Ovary (tissue), 9 donors: ENCODE data around the gene HBZ. TPM values are rescaled to one million over a fixed set of nuclear protein-coding genes. Genes with fewer than 3 reads are reported as not detected.
"Not testable (repeated sequence)": the region's sequence is repeated elsewhere in the genome, so short reads cannot be mapped to it uniquely, and the experiment has no call there.

Source experiments
- DNase-seq, 5 donors: peaks; one replicate each; pipeline ENCODE4 v3.0.0-alpha.2; 2019 to 2020
- H3K27ac ChIP-seq, 2 donors: fragments of 200-600 bp; one replicate each; pipeline versions ENCODE4 v1.5.1 to v1.8.0; 2019 to 2022
- H3K27me3 ChIP-seq: fragments of 200-600 bp; one replicate; pipeline ENCODE4 v1.8.0; 2022
- H3K36me3 ChIP-seq: fragments of 200-600 bp; sonication (generic); one replicate; pipeline ENCODE4 v1.5.1; 2019
- H3K4me1 ChIP-seq: one replicate; pipeline ENCODE4 v1.8.1; 2013; ENCODE audit warnings: mild to moderate bottlenecking, moderate library complexity; ENCODE audit not compliant: insufficient read depth
- H3K4me3 ChIP-seq: fragments of 200-600 bp; sonication (generic); one replicate; pipeline ENCODE4 v1.5.1; 2017
- H3K9me3 ChIP-seq, 2 donors: fragments of 200-600 bp in 1 of 2; sonication (generic) in 1 of 2; one replicate each; pipeline versions ENCODE4 v1.5.1 to v1.8.1; 2013 to 2019; ENCODE audit warnings: mild to moderate bottlenecking in 1 of 2, moderate library complexity in 1 of 2
- CTCF ChIP-seq, 3 donors: fragments of 450-650 bp in 2 of 3; fragments of 200-600 bp in 1 of 3; IDR thresholded peaks; one replicate each; pipeline versions ENCODE4 v1.5.1 to v1.8.0; 2016 to 2022; ENCODE audit warnings: antibody characterized with exemption in 3 of 3, mild to moderate bottlenecking in 1 of 3
- EP300 ChIP-seq: sonication (generic); formaldehyde crosslinking; IDR thresholded peaks from one replicate; pipeline ENCODE4 v1.6.1; 2017; ENCODE audit warnings: antibody characterized with exemption
- POLR2A ChIP-seq: fragments of 450-650 bp; IDR thresholded peaks from one replicate; pipeline ENCODE4 v1.6.1; 2017; ENCODE audit warnings: antibody characterized with exemption, mild to moderate bottlenecking, moderate library complexity
- WGBS, 3 donors: extraction: QIAGEN DNeasy Blood & Tissue Kit in 1 of 3; methylation state at CpG; one replicate each; pipeline versions ENCODE4 v1.1.5 to v1.1.7; 2013 to 2017; 5-methylcytosine and 5-hydroxymethylcytosine counted together
- intact Hi-C, 4 donors: fragments of 100-400 bp; cut with DNase I; formaldehyde crosslinking; loops; one replicate each; pipeline versions ENCODE4 v1.11.0 to v1.15.1; 2022 to 2023
- polyA plus RNA-seq, 2 donors: library from polyadenylated mRNA; stranded (reverse); fragments of 200-250 nt in 1 of 2; fragments of 350-450 nt in 1 of 2; fragmentation: Illumina TruSeq in 1 of 2; extraction: RNeasy Lipid Tissue Mini Kit (QIAGEN cat#74804) in 1 of 2; gene quantifications; one replicate each; pipeline ENCODE4 v1.2.3, GENCODE V29; 2013 to 2014
- total RNA-seq, 7 donors: library from RNA; depleted of rRNA in 2 of 7; stranded (reverse); fragments of >200 nt in 2 of 7; fragmentation: NEBNext Ultra II Directional in 3 of 7; extraction: Animal tissue kit (Norgen Biotek cat#: 25700) in 3 of 7; gene quantifications; one replicate each; pipeline versions ENCODE4 v1.1.0 to v1.2.4, GENCODE V29; 2016 to 2023
- donor health status: DM: no; HTN: no; CAD: no; lungs with moderate emphysema.
- donor health status: DM: no; HTN: no; CAD: no.
- donor health status: Bipolar disorder and iron deficiency.
- donor health status: DM: yes; HTN: yes; CAD: no.
- donor health status: DM: no; HTN: no; CAD: no.
- donor health status: DM: yes; HTN: yes; CAD: no.

The HBZ gene
- total and polyA plus RNA-seq, 9 donors = 0.28 TPM; not detected in 8

- not testable (repeated sequence) for H3K27me3 ChIP-seq
Observed at GRCh38 chr16:164134-164823, 11.8 kb downstream of the HBZ start.

DNA sequence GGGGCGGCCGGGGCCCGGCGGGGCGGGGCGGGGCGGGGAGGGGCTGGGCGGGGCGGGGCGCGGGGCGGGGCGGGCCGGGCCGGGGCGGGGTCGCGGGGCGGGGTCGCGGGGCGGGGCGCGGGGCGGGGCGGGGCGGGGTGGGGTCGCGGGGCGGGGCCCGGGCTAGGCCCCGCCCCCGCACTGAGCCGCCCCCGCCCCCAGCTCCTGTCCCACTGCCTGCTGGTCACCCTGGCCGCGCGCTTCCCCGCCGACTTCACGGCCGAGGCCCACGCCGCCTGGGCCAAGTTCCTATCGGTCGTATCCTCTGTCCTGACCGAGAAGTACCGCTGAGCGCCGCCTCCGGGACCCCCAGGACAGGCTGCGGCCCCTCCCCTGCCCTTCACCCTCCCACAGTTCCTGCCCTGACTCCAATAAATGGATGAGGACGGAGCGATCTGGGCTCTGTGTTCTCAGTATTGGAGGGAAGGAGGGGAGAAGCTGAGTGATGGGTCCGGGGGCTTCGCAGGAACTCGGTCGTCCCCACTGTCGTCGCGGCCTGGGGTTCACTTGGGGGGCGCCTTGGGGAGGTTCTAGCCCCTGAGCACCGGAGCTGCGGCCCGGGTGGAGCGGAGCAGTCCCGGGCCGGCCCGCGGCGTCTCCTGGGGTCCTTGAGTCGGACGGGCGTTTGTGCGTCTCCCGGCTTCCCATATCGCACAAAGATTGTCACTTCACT is 12.5 kb downstream of the HBZ start:
- Histone ChIP-seq H3K36me3 (no peaks in the 10 kb centered on the region), H3K27me3 (no peaks in the 10 kb centered on the region), H3K27ac (no peak overlapping the region), H3K4me3 (no peak overlapping the region), H3K4me1 (peaks cover 8% of the 10 kb centered on the region), H3K9me3 (no peaks in the 10 kb centered on the region)
- no peak for DNase-seq
- intact Hi-C loops = no loop called here
- TF ChIP-seq CTCF (IDR thresholded peaks at IDR 0.05) = no peak
- TF ChIP-seq EP300 = no peak
- TF ChIP-seq POLR2A = no peak
- WGBS, 3 donors = 1 to 2% (median 2%) methylated on average over 30 to 48 of the region's 77 CpGs

More at GRCh38 chr16:164134-164823, 11.8 kb downstream of the HBZ start:
- intact Hi-C loops, DNase-seq, H3K9me3 ChIP-seq, H3K4me1 ChIP-seq, H3K27ac ChIP-seq, H3K36me3 ChIP-seq, H3K4me3 ChIP-seq: not testable (repeated sequence)
- no CpG with 5 or more reads among the region's 80 CpGs for WGBS, 3 donors

DNA sequence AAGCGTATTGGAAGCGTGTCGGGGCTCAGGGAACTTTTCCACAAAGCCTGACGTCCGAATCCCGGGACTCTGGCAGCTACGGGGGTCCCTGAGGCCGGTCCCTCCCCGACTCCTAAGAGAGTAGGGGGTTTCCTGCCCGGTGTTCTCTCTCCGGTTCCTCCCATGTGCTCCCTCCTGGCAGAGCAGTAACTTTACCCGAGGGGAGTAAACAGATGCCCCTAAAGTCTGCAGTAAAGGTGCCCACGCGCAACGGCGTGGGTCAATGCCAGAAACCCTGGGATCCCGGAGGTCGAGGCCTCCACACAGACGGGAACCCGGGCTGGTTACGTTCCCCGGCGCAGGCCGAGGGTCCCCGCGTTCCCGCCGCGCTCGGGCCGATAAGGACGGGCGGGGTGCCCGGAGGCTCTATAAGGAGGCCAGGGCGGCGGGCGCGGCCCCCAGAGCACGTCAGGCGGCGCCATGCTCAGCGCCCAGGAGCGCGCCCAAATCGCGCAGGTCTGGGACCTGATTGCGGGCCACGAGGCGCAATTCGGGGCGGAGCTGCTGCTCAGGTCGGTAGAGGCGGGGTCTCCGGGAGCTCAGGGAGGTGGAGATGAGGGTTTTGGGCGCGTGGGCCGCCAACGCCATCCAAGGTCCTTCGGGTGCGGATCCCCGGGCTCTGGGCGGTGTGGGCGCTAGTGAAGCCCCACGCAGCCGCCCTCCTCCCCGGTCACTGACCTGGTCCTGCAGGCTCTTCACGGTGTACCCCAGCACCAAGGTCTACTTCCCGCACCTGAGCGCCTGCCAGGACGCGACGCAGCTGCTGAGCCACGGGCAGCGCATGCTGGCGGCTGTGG is 13.3 kb downstream of the HBZ start, which contains the start of gene HBM:
TSS of gene HBM (plus strand) at position 440 of the 836 bp plus-strand sequence. CDS start at position 460, 20 bp downstream.
- Histone ChIP-seq H3K4me3 (no peak within 1 kb of the TSS), H3K4me1 (peaks cover 8% of the 10 kb centered on the region), H3K36me3 (no peaks in the 10 kb centered on the region), H3K27me3 (no peaks in the 10 kb centered on the region), H3K9me3 (no peaks in the 10 kb centered on the region), H3K27ac (no peak within 1 kb of the TSS)
- DNase-seq = no peak
- 1 to 2% (median 1%) methylated on average over 57 to 75 of the region's 75 CpGs for WGBS, 3 donors
- intact Hi-C loops = no loop called here
- no peak for TF ChIP-seq CTCF (IDR thresholded peaks at IDR 0.05)
- TF ChIP-seq EP300 = no peak
- TF ChIP-seq POLR2A = no peak

DNA sequence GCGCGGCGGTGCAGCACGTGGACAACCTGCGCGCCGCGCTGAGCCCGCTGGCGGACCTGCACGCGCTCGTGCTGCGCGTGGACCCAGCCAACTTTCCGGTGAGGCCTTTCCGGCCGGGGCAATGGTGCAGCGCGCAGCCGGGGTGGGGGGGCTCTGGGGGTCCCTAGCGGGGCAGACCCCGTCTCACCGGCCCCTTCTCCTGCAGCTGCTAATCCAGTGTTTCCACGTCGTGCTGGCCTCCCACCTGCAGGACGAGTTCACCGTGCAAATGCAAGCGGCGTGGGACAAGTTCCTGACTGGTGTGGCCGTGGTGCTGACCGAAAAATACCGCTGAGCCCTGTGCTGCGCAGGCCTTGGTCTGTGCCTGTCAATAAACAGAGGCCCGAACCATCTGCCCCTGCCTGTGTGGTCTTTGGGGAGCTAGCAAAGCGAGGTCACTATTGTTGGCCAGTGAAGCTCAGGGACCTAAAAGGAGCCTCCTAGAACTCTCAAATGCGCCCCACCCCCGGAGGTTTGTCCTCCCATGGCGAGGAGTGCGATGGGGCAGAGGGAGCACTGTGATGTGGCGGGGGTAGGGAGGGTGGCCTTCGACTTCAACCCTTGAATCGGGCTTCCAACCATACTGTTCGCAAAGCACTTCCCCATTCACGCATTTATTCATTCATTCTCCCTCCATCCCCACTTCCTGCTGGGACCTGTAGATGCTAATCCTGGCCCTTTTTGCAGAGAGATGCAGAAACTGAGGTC is 14.1 kb downstream of the HBZ start:
- no peaks in the 10 kb centered on the region for H3K27me3 ChIP-seq
- no peak for TF ChIP-seq POLR2A
- TF ChIP-seq EP300 = no peak
- no peak for TF ChIP-seq CTCF (IDR thresholded peaks at IDR 0.05)
- intact Hi-C loops = no loop called here
- H3K27ac ChIP-seq = no peak overlapping the region
- no peak overlapping the region for H3K4me3 ChIP-seq
- peaks cover 8% of the 10 kb centered on the region for H3K4me1 ChIP-seq
- H3K36me3 ChIP-seq = no peaks in the 10 kb centered on the region
- DNase-seq = no peak
- WGBS, 3 donors = 2 to 3% (median 2%) methylated on average over 29 to 45 of the region's 45 CpGs
- no peaks in the 10 kb centered on the region for H3K9me3 ChIP-seq
